ENCODE data around the gene RIC1. TPM values are rescaled to one million over a fixed set of nuclear protein-coding genes. Genes with fewer than 3 reads are reported as not detected.

The RIC1 gene
- total and polyA plus RNA-seq, 12 donors, result 3.6 to 33.1 (median 17.9) TPM

DNA sequence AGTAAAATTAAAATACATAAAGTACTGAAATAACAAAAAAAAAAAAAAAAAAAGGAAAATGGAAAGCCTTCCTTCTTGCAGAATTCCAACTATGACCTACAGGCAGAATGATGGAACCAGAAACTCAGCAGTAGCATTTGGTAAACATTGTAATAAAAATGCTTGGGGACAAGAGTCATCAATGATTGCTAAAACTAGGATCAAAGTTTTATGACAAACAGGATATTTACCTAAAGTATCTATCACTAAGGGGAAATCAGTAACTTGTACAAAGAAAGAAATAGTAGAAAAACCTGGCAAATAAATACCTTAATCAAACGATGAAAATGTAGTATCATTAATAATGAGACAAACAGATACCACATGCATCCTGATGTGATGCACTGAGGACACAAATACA lies 186.6 kb downstream of the RIC1 start:
- H3K4me3 ChIP-seq, result no peak overlapping the region
- 78 to 90% (median 84%) methylated on average over 1 of the region's 1 CpG for WGBS, 4 donors
- H3K27ac ChIP-seq, result no peak overlapping the region
- H3K27me3 ChIP-seq, result no peaks in the 10 kb centered on the region
- H3K9me3 ChIP-seq (replicated peaks in 1 of 3), result no peaks in the 10 kb centered on the region
- peaks cover 0 to 16% of the 10 kb centered on the region in 2 donors for H3K36me3 ChIP-seq (replicated peaks in 1 of 2)
- peaks cover 16 to 23% of the 10 kb centered on the region in 2 donors for H3K4me1 ChIP-seq (replicated peaks in 1 of 2)
- TF ChIP-seq POLR2A (IDR thresholded peaks at IDR 0.05), result no peak
- TF ChIP-seq CTCF (IDR thresholded peaks at IDR 0.05), result no peak
- intact Hi-C loops (cut with DNase I), result no loop called here
- no peak for DNase-seq

GRCh38 chr9:5817862-5818261 lies 189.0 kb downstream of the RIC1 start:
- peak in 4 of 7 donors; percentile 37 to 65 (median 58) for DNase-seq
- Histone ChIP-seq H3K9me3 (replicated peaks in 1 of 3) (no peaks in the 10 kb centered on the region), H3K4me3 (no peak overlapping the region), H3K27ac (peak overlapping the region in 3 of 5 donors; percentile 10 to 41 (median 19)), H3K36me3 (replicated peaks in 1 of 2) (peaks cover 0 to 15% of the 10 kb centered on the region in 2 donors), H3K27me3 (no peaks in the 10 kb centered on the region), H3K4me1 (replicated peaks in 1 of 2) (peaks cover 16 to 25% of the 10 kb centered on the region in 2 donors)
- WGBS, 4 donors, result 36 to 64% (median 57%) methylated on average over 3 of the region's 3 CpGs
- no peak for TF ChIP-seq POLR2A (IDR thresholded peaks at IDR 0.05)
- no peak for TF ChIP-seq CTCF (IDR thresholded peaks at IDR 0.05)
- intact Hi-C loops (cut with DNase I), result no loop called here

DNA sequence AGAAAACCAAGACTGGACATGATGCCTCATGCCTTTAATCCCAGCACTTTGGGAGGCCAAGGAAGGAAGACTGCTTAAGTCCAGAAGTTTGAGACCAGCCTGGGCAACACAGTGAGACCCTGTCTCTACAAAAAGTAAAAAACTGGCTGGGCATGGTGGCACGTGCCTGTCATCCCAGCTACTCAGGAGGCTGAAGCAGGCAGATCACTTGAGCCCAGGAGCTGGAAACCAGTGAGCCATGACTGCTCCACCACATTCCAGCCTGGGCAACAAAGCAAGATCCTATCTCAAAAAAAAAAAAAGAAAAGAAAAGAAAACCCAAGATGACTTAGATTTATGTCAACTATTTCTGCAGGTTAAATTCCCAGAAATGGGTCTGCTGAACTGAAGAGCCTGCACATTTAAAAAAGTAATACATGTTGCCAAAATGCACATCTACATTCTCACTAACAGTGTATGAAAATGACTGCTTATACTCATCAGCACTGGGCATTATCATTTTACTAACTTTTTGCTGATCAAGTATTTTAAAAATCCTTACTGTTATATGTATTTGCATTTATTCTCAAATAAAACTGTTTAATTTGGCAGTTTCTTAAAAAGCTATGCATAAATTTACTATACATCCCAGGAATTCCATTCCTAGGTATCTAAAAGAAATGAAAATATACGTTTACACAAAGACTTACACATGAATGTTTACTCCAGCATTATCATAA lies 189.7 kb downstream of the RIC1 start:
- peaks cover 16 to 25% of the 10 kb centered on the region in 2 donors for H3K4me1 ChIP-seq (replicated peaks in 1 of 2)
- H3K27ac ChIP-seq, result peak overlapping the region in 2 of 5 donors; percentile 29 to 41
- DNase-seq, result no peak
- TF ChIP-seq POLR2A (IDR thresholded peaks at IDR 0.05), result no peak
- TF ChIP-seq CTCF (IDR thresholded peaks at IDR 0.05), result no peak
- H3K9me3 ChIP-seq (replicated peaks in 1 of 3), result no peaks in the 10 kb centered on the region
- peaks cover 0 to 20% of the 10 kb centered on the region in 2 donors for H3K36me3 ChIP-seq (replicated peaks in 1 of 2)
- H3K27me3 ChIP-seq, result no peaks in the 10 kb centered on the region
- intact Hi-C loops (cut with DNase I), result no loop called here
- 76 to 79% (median 77%) methylated on average over 2 of the region's 2 CpGs for WGBS, 4 donors
- no peak overlapping the region for H3K4me3 ChIP-seq

DNA sequence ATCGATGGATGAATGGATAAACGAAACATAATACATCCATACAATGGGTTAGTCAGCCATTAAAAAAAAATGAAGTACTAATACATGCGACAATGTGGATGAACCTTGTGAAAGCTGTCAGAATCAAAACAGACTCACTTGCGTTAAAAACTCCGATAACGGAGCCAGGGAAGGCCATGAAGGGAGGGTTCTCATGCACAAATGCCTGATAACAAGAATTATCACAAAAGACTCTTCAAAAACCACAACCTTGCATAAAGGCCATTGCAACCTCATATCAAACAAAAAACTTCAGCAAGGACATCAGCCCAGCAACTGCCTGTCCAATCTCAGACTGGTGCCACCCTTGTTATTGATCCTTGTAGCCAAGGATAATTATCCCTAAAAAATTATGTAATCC lies 190.3 kb downstream of the RIC1 start:
- 46 to 53% (median 48%) methylated on average over 6 of the region's 6 CpGs for WGBS, 4 donors
- no peak for TF ChIP-seq CTCF (IDR thresholded peaks at IDR 0.05)
- DNase-seq, result peak in 2 of 7 donors; percentile 30 to 38
- H3K27me3 ChIP-seq, result no peaks in the 10 kb centered on the region
- H3K9me3 ChIP-seq (replicated peaks in 1 of 3), result no peaks in the 10 kb centered on the region
- H3K27ac ChIP-seq, result peak overlapping the region in 2 of 5 donors; percentile 30 to 48
- intact Hi-C loops (cut with DNase I), result no loop called here
- H3K4me3 ChIP-seq, result no peak overlapping the region
- H3K4me1 ChIP-seq (replicated peaks in 1 of 2), result peaks cover 16 to 25% of the 10 kb centered on the region in 2 donors
- peaks cover 0 to 26% of the 10 kb centered on the region in 2 donors for H3K36me3 ChIP-seq (replicated peaks in 1 of 2)

All from adrenal gland (tissue), 12 donors.